ENCODE data around the gene NOL9.

NOL9 gene

GRCh38 chr1:6591222-6591621 is 36.9 kb upstream of the NOL9 start:
- no peak for DNase-seq (ENCODE audit: extremely low read depth in 1 of 2, low read depth in 1 of 2)

GRCh38 chr1:6590046-6590445 is 35.7 kb upstream of the NOL9 start:
- no peak for DNase-seq (ENCODE audit: extremely low read depth in 1 of 2, low read depth in 1 of 2)

GRCh38 chr1:6588893-6589520 is 34.7 kb upstream of the NOL9 start:
- no peak for DNase-seq (ENCODE audit: extremely low read depth in 1 of 2, low read depth in 1 of 2)

GRCh38 chr1:6588128-6588892 is 34.0 kb upstream of the NOL9 start:
- DNase-seq (ENCODE audit: extremely low read depth in 1 of 2, low read depth in 1 of 2) = no peak

- no peak for DNase-seq (ENCODE audit: extremely low read depth in 1 of 2, low read depth in 1 of 2)
Observed at GRCh38 chr1:6587261-6588005, 33.1 kb upstream of the NOL9 start.

GRCh38 chr1:6586404-6586816 is 32.1 kb upstream of the NOL9 start:
- no peak for DNase-seq (ENCODE audit: extremely low read depth in 1 of 2, low read depth in 1 of 2)

DNA sequence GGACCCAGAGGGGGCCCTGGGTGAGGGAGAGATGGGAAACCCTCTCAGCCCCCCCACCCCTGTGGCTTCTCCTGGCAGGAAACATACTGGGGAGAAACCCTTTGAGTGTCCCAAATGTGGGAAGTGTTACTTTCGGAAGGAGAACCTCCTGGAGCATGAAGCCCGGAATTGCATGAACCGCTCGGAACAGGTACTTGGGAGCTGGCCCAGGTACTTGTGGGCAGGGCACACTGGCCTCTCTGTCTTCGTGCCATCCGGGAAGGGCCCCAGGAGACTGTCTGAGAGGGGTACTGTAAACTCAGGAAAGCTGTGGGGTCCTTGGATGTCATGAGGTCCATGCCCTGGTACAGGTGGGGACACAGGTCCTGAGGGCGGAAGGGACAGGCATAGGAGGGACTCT is 31.5 kb upstream of the NOL9 start:
- no peak for DNase-seq (ENCODE audit: extremely low read depth in 1 of 2, low read depth in 1 of 2)

- no peak for DNase-seq (ENCODE audit: extremely low read depth in 1 of 2, low read depth in 1 of 2)
Observed at GRCh38 chr1:6585081-6585722, 30.9 kb upstream of the NOL9 start.

GRCh38 chr1:6584126-6585080 is 30.1 kb upstream of the NOL9 start:
- no peak for DNase-seq (ENCODE audit: extremely low read depth in 1 of 2, low read depth in 1 of 2)

DNA sequence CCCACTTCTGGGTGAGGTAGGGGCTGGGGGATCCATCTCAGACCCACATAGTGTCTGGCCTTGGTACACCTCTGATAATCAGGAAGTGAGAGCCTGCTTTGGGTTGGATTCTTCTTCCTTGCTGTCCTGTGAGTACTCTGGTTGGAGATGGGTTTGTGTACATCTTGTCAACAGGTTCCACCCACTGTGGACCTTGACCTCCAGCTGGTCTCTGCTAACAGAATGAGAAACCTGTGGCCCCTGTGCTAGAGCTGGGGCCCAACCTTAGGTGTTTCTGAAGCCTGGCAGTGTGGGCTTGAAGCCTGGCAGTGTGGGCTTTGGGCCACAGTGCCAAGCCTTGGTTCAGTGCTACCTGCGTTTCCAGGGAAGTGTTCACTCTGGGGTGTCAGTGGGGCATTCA is 28.1 kb upstream of the NOL9 start:
- DNase-seq (ENCODE audit: extremely low read depth in 1 of 2, low read depth in 1 of 2) = no peak

- DNase-seq (ENCODE audit: extremely low read depth in 1 of 2, low read depth in 1 of 2) = no peak
Observed at GRCh38 chr1:6581561-6582305, 27.4 kb upstream of the NOL9 start.

DNA sequence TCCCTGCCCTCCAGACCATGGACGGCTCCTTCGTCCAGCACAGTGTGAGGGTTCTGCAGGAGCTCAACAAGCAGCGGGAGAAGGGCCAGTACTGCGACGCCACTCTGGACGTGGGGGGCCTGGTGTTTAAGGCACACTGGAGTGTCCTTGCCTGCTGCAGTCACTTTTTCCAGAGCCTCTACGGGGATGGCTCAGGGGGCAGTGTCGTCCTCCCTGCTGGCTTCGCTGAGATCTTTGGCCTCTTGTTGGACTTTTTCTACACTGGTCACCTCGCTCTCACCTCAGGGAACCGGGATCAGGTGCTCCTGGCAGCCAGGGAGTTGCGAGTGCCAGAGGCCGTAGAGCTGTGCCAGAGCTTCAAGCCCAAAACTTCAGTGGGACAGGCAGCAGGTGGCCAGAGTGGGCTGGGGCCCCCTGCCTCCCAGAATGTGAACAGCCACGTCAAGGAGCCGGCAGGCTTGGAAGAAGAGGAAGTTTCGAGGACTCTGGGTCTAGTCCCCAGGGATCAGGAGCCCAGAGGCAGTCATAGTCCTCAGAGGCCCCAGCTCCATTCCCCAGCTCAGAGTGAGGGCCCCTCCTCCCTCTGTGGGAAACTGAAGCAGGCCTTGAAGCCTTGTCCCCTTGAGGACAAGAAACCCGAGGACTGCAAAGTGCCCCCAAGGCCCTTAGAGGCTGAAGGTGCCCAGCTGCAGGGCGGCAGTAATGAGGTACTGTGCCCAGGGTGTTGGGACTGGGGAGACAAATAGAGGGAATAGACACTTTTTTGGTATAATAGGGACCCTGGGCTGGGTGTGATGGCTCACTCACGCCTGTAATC is 26.5 kb upstream of the NOL9 start:
- no peak for DNase-seq (ENCODE audit: extremely low read depth in 1 of 2, low read depth in 1 of 2)

GRCh38 chr1:6580119-6580592 is 25.8 kb upstream of the NOL9 start:
- DNase-seq (ENCODE audit: extremely low read depth in 1 of 2, low read depth in 1 of 2) = no peak

DNA sequence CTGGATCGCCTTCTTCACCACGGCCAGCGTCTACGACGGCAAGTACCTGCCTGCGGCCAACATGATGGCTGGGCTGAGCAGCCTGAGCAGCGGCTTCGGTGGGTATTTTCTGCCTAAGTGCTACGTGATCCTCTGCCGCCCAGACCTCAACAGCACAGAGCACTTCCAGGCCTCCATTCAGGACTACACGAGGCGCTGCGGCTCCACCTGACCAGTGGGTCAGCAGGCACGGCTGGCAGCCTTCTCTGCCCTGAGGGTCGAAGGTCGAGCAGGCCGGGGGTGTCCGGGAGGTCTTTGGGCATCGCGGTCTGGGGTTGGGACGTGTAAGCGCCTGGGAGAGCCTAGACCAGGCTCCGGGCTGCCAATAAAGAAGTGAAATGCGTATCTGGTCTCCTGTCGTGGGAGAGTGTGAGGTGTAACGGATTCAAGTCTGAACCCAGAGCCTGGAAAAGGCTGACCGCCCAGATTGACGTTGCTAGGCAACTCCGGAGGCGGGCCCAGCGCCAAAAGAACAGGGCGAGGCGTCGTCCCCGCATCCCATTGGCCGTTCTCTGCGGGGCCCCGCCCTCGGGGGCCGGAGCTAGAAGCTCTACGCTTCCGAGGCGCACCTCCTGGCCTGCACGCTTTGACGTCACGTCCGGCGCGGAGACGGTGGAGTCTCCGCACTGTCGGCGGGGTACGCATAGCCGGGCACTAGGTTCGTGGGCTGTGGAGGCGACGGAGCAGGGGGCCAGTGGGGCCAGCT is 25.2 kb upstream of the NOL9 start, which contains the start of gene ZBTB48:
ZBTB48 (plus strand) TSS at position 621 of the 745 bp plus-strand sequence. CDS start 616 bp downstream, outside the sequence.
- DNase-seq (ENCODE audit: extremely low read depth in 1 of 2, low read depth in 1 of 2) = peak; percentile 95 to 97

- DNase-seq (ENCODE audit: extremely low read depth in 1 of 2, low read depth in 1 of 2) = no peak
Observed at GRCh38 chr1:6578624-6579373, 24.5 kb upstream of the NOL9 start.

DNA sequence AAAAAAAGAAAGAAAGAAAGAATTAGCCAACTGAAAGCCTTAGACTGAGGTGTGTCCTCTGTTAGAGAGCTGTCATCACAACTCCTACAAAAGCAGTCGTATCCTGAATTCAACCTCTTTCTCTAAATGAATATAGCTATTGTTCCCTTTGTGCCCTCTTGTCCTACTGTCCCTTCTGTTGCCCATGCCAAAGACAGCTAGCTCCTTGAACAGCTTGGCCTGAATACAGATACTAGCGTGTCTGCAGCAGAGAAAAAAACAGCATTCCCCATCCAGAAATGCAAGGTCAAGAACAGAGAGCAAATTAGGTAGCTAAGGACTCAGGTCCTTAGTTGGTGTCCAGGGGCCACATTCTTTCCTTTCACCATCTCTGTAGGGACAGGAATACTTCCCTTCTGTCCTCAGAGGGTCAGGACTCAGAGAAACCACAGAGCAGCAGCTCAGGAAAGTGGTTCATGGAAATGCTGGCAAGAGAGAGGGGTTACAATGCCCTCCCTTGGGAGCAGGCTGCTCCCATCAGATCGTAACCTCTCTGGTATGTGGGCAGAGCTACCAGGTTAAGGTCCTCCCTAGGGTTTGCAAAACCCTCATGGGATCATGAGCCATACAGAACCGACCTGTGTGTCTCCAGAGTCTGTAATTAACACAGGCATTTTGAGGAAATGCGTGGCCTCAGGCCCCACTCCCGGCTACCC is 23.7 kb upstream of the NOL9 start:
- no peak for DNase-seq (ENCODE audit: extremely low read depth in 1 of 2, low read depth in 1 of 2)

All from stimulated activated CD8-positive, alpha-beta memory T cell treated with anti-CD3 and anti-CD28 coated beads, Interleukin-7, amount 100 ng/mL, for 48 hours (primary cell).